ENCODE data around the gene KANK2.

The KANK2 gene

DNA sequence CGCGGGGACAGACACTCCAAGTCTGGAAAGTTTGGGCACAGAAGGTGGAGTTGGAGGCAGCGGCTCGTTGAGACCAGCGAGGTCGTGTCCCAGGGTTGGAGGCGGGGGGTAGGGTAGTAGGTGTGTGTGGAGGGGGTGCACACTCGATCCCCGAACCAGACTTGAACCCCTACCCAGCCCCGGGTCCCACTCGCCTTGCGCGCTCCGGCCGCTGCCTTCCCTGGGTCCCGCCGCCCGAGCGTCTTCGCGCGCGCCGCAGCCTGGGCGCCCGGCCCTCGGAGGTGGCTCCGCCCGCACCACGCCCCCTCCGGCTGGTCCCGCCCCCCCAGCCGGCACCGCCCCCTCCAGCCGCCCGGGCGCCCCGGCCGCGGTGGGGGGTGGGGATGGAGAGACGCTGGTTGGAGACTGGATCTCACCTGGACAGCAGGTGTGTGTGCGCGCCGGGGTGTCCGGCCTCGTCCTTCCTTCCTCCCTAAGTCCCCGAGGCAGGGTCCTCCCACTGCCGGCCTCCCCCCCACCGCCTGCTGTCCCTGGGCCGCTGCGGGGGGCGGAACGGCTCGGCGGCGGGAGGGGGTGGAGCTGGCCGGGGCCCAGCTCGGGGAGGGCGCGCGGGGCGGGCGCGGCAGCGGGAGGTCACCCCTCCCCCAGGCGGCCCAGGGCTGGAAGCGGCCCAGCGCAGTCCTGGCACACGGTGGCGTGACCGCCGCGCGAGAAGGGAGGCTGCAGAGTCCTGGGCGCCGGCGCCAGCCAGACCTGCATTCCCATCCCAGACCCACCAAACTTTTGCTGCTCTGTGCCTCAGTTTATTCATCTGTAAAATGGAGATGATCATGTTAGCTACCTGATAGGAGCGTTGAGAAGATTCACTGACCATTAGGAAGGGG, at the start of gene KANK2:
TSS of gene KANK2 (minus strand) at position 255 of the 884 bp plus-strand sequence. CDS start 3,034 bp downstream, outside the sequence.
- TF ChIP-seq, protein P1, sequence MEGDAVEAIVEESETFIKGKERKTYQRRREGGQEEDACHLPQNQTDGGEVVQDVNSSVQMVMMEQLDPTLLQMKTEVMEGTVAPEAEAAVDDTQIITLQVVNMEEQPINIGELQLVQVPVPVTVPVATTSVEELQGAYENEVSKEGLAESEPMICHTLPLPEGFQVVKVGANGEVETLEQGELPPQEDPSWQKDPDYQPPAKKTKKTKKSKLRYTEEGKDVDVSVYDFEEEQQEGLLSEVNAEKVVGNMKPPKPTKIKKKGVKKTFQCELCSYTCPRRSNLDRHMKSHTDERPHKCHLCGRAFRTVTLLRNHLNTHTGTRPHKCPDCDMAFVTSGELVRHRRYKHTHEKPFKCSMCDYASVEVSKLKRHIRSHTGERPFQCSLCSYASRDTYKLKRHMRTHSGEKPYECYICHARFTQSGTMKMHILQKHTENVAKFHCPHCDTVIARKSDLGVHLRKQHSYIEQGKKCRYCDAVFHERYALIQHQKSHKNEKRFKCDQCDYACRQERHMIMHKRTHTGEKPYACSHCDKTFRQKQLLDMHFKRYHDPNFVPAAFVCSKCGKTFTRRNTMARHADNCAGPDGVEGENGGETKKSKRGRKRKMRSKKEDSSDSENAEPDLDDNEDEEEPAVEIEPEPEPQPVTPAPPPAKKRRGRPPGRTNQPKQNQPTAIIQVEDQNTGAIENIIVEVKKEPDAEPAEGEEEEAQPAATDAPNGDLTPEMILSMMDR (IDR thresholded peaks at IDR 0.05) = no peak

DNA sequence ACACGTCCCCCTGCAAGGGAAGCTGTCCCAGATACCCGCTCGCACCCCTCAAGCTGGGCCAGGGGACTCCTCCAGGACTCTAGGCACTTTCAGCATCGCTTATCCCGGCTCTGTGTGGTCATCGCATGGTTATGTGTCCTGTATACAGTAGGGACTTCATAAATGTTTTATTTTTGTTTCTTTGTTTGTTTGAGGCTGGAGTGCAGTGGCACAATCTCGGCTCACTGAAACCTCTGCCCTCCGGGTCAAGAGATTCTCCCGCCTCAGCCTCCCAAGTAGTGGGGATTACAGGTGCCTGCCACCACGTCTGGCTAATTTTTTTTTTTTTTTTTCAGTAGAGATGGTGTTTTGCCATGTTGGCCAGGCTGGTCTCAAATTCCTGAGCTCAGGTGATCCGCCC, 49.6 kb upstream of the KANK2 start:
- TF ChIP-seq, protein P1 (IDR thresholded peaks at IDR 0.05) = no peak

DNA sequence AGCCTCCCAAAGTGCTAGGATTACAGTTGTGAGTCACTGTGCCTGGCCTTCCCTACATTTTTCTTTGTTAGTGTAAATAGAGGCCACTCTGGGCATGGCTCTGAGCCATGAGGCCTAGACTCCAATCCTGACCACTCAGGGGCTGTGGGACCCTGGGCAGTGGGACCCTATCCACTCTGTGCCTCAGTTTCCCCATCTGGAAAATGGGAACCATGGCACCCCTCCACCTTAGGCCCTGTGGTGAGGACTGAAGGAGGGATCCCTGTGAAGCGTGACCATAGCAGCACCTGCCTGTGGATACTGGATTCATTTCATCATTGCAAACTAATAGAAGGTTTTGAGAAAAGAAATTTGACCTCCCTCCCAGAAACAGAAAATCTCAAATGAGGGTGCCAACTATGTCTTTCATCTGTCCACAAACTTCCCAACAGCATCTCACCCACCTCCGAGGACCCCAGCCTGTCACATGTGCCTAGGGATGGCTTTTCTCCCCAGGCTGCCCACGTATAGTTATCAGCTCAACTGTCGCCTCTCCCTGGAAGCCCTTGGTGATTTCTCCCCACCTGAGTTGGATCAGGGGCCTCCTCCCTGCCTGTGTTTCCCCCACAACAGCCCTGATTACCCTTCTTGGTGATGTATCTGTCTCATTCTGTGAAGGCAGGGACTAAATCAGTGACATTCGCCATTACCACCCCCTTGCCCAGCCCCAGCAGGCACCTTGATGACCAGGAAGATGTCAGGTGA, 47.7 kb upstream of the KANK2 start:
- TF ChIP-seq, protein P1 (IDR thresholded peaks at IDR 0.05) = no peak

DNA sequence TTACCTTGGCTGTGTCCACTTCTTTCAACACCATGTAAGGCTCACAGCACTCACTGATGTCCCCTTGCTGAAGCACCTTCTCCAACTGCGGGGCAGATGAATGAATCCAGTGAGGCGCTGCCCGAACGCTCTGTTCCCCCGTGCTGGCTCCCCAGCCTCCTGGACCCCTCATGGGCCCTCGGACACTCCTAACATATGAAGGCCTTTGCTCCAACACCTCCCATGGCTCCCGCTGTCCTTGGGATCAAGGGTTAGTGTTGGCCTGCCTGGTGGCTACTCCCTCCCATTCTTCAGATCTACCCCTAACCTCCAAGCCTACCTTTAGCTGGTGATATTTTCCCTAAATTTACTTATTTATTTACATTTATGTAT, 46.4 kb upstream of the KANK2 start:
- TF ChIP-seq, protein P1 (IDR thresholded peaks at IDR 0.05) = no peak

DNA sequence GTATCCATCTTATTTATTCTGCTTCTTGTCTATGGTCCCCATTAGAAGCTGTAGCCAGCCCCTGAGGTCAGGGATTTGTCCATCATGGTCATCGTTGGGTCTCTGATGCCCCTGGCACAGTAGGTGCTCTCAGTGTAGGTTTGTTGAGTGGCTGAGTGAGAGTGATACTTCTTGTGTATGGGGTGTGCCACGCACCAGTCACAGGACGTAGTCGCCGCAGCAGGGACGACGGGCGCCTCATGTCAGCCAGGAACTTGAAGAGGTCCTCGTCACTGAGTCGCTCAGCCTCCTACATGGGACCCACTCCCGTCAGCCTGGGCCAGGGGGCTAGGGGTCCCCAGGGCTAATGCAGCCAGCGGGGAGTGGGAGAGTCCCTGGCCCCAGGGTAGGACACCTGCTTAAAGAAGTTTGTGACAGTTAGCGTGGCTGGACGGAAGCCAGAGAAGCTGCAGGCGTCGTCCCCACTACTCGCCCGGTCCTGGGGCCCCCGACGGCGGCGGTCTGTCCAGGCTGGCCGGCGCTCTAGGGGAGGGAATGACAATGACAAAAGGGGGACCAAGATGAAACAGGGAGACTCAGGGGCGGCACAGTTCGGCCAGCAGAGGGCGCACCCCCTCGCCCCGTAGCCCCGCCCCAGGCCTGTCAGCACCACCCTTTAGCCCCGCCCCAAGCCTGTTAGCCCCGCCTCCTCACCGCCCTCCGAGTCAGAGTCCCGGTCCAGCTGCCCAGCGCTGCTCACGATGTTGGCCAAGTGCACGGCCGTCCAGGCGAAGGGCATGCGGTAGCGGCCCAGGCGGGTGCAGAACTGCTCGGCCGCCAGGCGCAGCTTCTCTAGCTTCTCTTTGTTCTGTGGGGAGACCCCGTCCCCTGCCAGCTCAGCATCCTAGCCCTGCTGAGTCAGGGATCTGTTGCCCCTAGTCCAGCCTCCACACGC, 45.8 kb upstream of the KANK2 start:
- TF ChIP-seq, protein P1 (IDR thresholded peaks at IDR 0.05) = peak; percentile 62

DNA sequence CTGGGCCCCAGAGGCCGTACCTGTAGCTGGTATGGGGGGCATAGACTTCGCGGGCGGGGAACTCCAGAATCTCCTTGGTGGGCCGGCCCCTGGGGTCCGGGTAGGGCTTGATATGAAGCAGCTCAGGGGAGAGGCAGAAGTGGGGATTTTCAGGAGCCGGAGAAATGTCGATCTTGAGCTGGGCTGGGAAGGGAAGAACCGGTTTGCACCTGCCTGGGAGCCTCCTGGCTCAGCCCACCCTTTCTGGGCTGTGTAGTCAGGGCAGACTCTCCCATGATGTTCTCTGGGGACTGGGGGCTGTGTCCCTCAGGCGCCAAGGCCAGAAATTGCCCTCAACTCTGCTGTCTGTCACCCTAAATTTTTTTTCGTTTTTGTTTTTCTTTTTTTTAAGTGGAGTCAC, 44.7 kb upstream of the KANK2 start:
- TF ChIP-seq, protein P1 (IDR thresholded peaks at IDR 0.05) = no peak

DNA sequence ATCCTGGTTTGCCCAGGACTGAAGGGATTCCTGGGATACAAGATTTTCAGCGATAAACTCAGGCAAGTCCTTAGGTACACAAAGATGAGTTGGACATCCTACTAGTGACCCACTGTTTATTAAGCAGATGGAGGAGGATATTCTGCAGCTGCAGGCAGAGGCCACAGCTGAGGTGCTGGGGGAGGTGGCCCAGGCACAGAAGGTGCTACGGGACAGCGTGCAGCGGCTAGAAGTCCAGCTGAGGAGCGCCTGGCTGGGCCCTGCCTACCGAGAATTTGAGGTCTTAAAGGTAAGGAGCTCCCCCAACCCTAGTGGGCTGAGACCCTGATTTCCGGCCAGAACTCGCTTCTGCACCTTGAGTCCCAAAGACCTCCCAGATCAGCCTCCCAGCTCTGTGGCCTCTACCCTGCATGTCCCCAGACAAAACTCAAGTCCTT, 42.7 kb upstream of the KANK2 start:
- TF ChIP-seq, protein P1 (IDR thresholded peaks at IDR 0.05) = no peak

All from LNCAP (cell line).